Middle frontal gyrus (tissue), 1 donor: ENCODE measurements around the gene CDYL2.
A peak's percentile ranks its signal among the peaks of the same experiment; 100 is the strongest.

Experiments used
- DNase-seq: peaks from one replicate; pipeline ENCODE4 v3.0.0-alpha.2; 2015; ENCODE audit warnings: low spot score; ENCODE audit errors: extremely low spot score

CDYL2 gene

GRCh38 chr16:80708823-80709222, 95.6 kb downstream of the CDYL2 start:
- DNase-seq, result no peak

GRCh38 chr16:80707686-80708085, 96.7 kb downstream of the CDYL2 start:
- no peak for DNase-seq

- DNase-seq, result no peak
These were observed 98.8 kb downstream of the CDYL2 start for GRCh38 chr16:80705596-80705995.

- no peak for DNase-seq
These were observed 99.5 kb downstream of the CDYL2 start for GRCh38 chr16:80704751-80705505.

- no peak for DNase-seq
These were observed 101.0 kb downstream of the CDYL2 start for GRCh38 chr16:80703131-80704071.

- no peak for DNase-seq
These were observed 101.7 kb downstream of the CDYL2 start for GRCh38 chr16:80702696-80703095.

GRCh38 chr16:80700558-80700957, 103.8 kb downstream of the CDYL2 start:
- no peak for DNase-seq

- DNase-seq, result no peak
These were observed 109.4 kb downstream of the CDYL2 start for GRCh38 chr16:80695020-80695419.

GRCh38 chr16:80693553-80693952, 110.8 kb downstream of the CDYL2 start:
- no peak for DNase-seq

- no peak for DNase-seq
These were observed 112.1 kb downstream of the CDYL2 start for GRCh38 chr16:80692270-80692669.

GRCh38 chr16:80691111-80691741, 113.2 kb downstream of the CDYL2 start:
- DNase-seq, result no peak

- no peak for DNase-seq
These were observed 114.9 kb downstream of the CDYL2 start for GRCh38 chr16:80689487-80689886.

- no peak for DNase-seq
These were observed 116.8 kb downstream of the CDYL2 start for GRCh38 chr16:80687606-80688005.

GRCh38 chr16:80684906-80685305, 119.5 kb downstream of the CDYL2 start:
- no peak for DNase-seq

- DNase-seq, result no peak
These were observed 120.1 kb downstream of the CDYL2 start for GRCh38 chr16:80684136-80684765.

GRCh38 chr16:80683646-80684045, 120.8 kb downstream of the CDYL2 start:
- no peak for DNase-seq

- peak; percentile 45 for DNase-seq
These were observed 121.9 kb downstream of the CDYL2 start for GRCh38 chr16:80682421-80683070.

- no peak for DNase-seq
These were observed 123.0 kb downstream of the CDYL2 start for GRCh38 chr16:80681436-80681835.

- DNase-seq, result peak; percentile 4
These were observed 123.6 kb downstream of the CDYL2 start for GRCh38 chr16:80680839-80681238.

GRCh38 chr16:80680046-80680445, 124.4 kb downstream of the CDYL2 start:
- peak; percentile 6 for DNase-seq

- DNase-seq, result no peak
These were observed 129.5 kb downstream of the CDYL2 start for GRCh38 chr16:80674884-80675283.
